WTC11 (cell line): ENCODE results near the gene LTBP1.

ENCODE experiments used
- ATF2 ChIP-seq: sonication (generic); formaldehyde crosslinking; IDR thresholded peaks from 2 replicates; pipeline ENCODE4 v1.8.1; 2022; ENCODE audit warnings: low read depth, missing genetic modification reagents, borderline replicate concordance
- CTCF ChIP-seq: fragments of 200-600 bp; IDR thresholded peaks from 2 replicates; pipeline ENCODE4 v1.8.0; 2022; ENCODE audit warnings: antibody characterized with exemption
- TEAD4 ChIP-seq: sonication (generic); formaldehyde crosslinking; IDR thresholded peaks from 2 replicates; pipeline ENCODE4 v1.8.0; 2022; ENCODE audit warnings: mild to moderate bottlenecking, missing genetic modification reagents

GRCh38 chr2:32981612-32982011 is 34.9 kb downstream of the LTBP1 start:
- no peak for TF ChIP-seq CTCF
- no peak for TF ChIP-seq ATF2
- TF ChIP-seq TEAD4 (CRISPR knock-in tag) = no peak
